MCF 10A (cell line): ENCODE results near the gene EIF2S1. TPM values are rescaled to one million over a fixed set of nuclear protein-coding genes. Genes with fewer than 3 reads are reported as not detected.

Source experiments
- BruUV-seq: library from RNA; stranded (reverse); fragments of 400-500 nt; replicated peaks from 2 replicates; lab custom pipeline; 2021; lab: Mats Ljungman, UMichigan
- CTCF ChIA-PET: fragments of 300-600 bp; sonication (Branson Sonifier 250); formaldehyde crosslinking; extraction: SDS; loops from one replicate; lab custom pipeline; 2021; ENCODE audit warnings: antibody characterized with exemption, inconsistent platforms; lab: Yijun Ruan, JAX
- POLR2A ChIA-PET: fragments of 300-600, 350-650 bp; sonication (Branson Sonifier 250); formaldehyde crosslinking; extraction: SDS; loops from one replicate; lab custom pipeline; 2020; ENCODE audit warnings: antibody characterized with exemption, inconsistent platforms; lab: Yijun Ruan, JAX
- DNase-seq: peaks from one replicate; pipeline ENCODE4 v3.0.0-alpha.2; 2018; ENCODE audit not compliant: unreplicated experiment
- H3K27ac Mint-ChIP-seq: one replicate; pipeline ENCODE4 v1.8.0; 2022; ENCODE audit warnings: mild to moderate bottlenecking, low read depth, mixed read lengths; ENCODE audit not compliant: unreplicated experiment
- H3K27me3 Mint-ChIP-seq: one replicate; pipeline ENCODE4 v1.8.0; 2022; ENCODE audit warnings: mixed read lengths; ENCODE audit not compliant: insufficient read depth, unreplicated experiment
- H3K36me3 Mint-ChIP-seq: one replicate; pipeline ENCODE4 v1.8.0; 2022; ENCODE audit warnings: mild to moderate bottlenecking, moderate library complexity, mixed read lengths; ENCODE audit not compliant: insufficient read depth, unreplicated experiment
- H3K4me1 Mint-ChIP-seq: one replicate; pipeline ENCODE4 v1.8.0; 2022; ENCODE audit warnings: mixed read lengths; ENCODE audit not compliant: insufficient read depth, unreplicated experiment
- H3K4me3 Mint-ChIP-seq: one replicate; pipeline ENCODE4 v1.8.0; 2022; ENCODE audit warnings: mild to moderate bottlenecking, moderate library complexity, mixed read lengths; ENCODE audit not compliant: unreplicated experiment
- H3K9me3 Mint-ChIP-seq: one replicate; pipeline ENCODE4 v1.8.0; 2022; ENCODE audit warnings: mixed read lengths; ENCODE audit not compliant: unreplicated experiment
- intact Hi-C: fragments of 100-400 bp; cut with micrococcal nuclease; formaldehyde crosslinking; loops from 2 replicates; pipeline ENCODE4 v1.14.1; 2022
- total RNA-seq: library from RNA; stranded (reverse); gene quantifications from 2 replicates; pipeline ENCODE4 v1.2.3, GENCODE V29; 2022
- TF ChIP-seq, protein P1 (sequence below): fragments of 200-600 bp; IDR thresholded peaks from one replicate; pipeline ENCODE4 v1.8.0; 2022; ENCODE audit warnings: antibody characterized with exemption, mild to moderate bottlenecking; ENCODE audit not compliant: unreplicated experiment

EIF2S1 gene
- total RNA-seq, 1 experiment from 2014 or later: 338 TPM

DNA sequence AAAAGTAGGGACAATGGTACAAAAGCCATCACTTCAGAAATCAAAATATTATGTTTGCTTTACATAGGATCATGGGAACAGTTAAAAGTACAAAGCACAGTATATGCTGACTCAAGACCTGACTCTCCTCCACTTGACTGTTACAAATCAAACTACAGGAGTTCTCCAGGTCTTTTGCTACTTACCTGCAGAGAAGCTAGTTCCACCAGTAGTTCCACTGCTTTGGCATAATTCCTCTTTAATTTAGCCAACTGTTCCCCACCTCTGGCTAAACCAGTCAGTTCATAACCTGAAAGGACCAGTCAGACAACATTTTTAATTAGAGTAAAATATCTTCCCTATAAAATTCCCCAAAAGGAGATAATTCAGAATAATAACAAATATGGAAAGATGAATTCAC, 14.5 kb upstream of the EIF2S1 start:
- no TSS peak for BruUV-seq
- Mint-ChIP-seq H3K27ac (no peak overlapping the region), H3K9me3 (no peaks in the 10 kb centered on the region), H3K36me3 (peaks cover 85% of the 10 kb centered on the region), H3K4me3 (no peak overlapping the region), H3K27me3 (no peaks in the 10 kb centered on the region), H3K4me1 (peaks cover 17% of the 10 kb centered on the region)
- no peak for DNase-seq
- intact Hi-C loops: no loop called here
- TF ChIP-seq, protein P1, sequence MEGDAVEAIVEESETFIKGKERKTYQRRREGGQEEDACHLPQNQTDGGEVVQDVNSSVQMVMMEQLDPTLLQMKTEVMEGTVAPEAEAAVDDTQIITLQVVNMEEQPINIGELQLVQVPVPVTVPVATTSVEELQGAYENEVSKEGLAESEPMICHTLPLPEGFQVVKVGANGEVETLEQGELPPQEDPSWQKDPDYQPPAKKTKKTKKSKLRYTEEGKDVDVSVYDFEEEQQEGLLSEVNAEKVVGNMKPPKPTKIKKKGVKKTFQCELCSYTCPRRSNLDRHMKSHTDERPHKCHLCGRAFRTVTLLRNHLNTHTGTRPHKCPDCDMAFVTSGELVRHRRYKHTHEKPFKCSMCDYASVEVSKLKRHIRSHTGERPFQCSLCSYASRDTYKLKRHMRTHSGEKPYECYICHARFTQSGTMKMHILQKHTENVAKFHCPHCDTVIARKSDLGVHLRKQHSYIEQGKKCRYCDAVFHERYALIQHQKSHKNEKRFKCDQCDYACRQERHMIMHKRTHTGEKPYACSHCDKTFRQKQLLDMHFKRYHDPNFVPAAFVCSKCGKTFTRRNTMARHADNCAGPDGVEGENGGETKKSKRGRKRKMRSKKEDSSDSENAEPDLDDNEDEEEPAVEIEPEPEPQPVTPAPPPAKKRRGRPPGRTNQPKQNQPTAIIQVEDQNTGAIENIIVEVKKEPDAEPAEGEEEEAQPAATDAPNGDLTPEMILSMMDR: no peak
- ChIA-PET POLR2A (interaction anchor here (1.5 kb wide), 1 partner anchor 14 kb away, joined by 9 read pairs; the partner anchor contains the start of gene ATP6V1D), CTCF (interaction anchor here (0.7 to 1.6 kb wide), 3 partner anchors 11 to 14 kb away, joined by 3 to 4 read pairs (median 3); partner anchors contain the start of gene ATP6V1D)

DNA sequence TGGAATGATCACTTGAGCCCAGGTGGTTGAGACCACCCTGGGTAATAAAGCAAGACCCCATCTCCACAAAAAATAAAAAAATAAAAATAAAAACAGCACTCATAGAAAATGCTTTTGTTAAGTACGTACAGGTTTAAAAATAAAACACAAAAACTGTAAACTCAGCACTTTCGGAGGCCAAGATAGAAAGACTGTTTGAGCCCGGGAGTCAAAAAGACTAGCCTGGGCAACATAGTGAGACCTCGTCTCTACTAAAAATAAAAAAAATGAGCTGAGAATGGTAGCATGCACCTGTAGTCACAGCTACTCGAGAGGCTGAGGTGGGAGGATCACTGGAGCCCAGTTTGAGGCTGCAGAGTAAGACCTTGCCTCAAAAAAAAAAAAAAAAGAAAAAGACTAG, 8.1 kb upstream of the EIF2S1 start:
- peak overlapping the region; percentile 63 for H3K27ac Mint-ChIP-seq
- CTCF ChIA-PET: interaction anchor here (0.7 to 2.2 kb wide), 2 partner anchors 8 to 1751 kb away, joined by 4 to 8 read pairs; partner anchors contain the start of genes ATP6V1D and EIF2S1
- no peak overlapping the region for H3K4me3 Mint-ChIP-seq

DNA sequence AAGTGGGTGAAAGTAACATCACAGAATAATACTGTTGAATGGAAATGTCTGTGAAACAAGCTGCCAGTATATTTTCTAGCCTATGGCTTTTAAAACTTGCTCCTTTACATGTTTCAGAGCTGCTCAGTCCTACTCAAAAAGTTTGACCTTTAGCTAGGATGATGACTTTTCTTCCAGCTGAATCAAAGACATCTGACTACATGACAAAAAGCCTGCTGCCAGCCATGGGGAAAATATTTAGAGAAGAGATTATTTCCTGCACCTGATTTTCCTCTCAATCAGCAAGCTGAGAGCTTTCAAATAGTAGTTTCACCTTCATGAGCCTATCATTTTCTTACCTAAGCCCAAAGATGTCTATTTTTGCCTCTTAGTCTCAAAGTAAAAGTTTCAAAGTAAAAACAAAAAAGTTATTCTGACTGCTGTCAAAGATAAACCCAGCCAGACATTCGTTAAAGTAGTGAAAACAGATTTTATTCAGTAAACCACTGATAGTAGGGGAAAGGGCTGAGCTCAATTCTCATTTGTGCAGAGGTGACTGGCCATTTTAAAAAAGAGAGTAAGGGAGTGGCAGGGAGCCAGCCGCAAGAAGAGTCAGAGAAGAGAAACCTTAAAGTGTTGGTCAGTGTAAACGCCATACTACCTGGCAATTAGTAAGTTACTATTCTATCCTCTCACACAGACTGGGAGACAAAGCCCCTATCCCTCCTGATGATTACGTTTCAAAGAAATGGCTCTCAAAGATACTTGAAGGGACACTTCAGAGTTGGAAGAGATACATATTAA, 2.8 kb upstream of the EIF2S1 start:
- CTCF ChIA-PET: interaction anchor here (0.5 to 1.6 kb wide), 4 partner anchors 11 to 351 kb away, joined by 3 to 4 read pairs (median 3); no protein-coding TSS in a partner anchor
- no peak for DNase-seq
- Mint-ChIP-seq H3K27ac (peak overlapping the region; percentile 99), H3K4me1 (peaks cover 35% of the 10 kb centered on the region), H3K4me3 (peak overlapping the region; percentile 90), H3K9me3 (no peaks in the 10 kb centered on the region), H3K27me3 (no peaks in the 10 kb centered on the region), H3K36me3 (peaks cover 40% of the 10 kb centered on the region)
- TF ChIP-seq, protein P1: no peak
- intact Hi-C loops: no loop called here
- BruUV-seq: no TSS peak
- POLR2A ChIA-PET: interaction anchor here (0.5 to 4.1 kb wide), 8 partner anchors 8 to 850 kb away, joined by 3 to 46 read pairs (median 6); partner anchors contain the start of genes GPHN and PLEK2

More for the DNA sequence above, 8.1 kb upstream of the EIF2S1 start:
- H3K27me3 Mint-ChIP-seq: no peaks in the 10 kb centered on the region
- peaks cover 16% of the 10 kb centered on the region for H3K4me1 Mint-ChIP-seq
- H3K36me3 Mint-ChIP-seq: peaks cover 71% of the 10 kb centered on the region
- intact Hi-C loops: no loop called here
- POLR2A ChIA-PET: interaction anchor here (1.4 to 1.8 kb wide), 2 partner anchors 8 to 40 kb away, joined by 3 to 7 read pairs; partner anchors contain the start of genes ATP6V1D and EIF2S1
- TF ChIP-seq, protein P1: no peak
- BruUV-seq: no TSS peak
- H3K9me3 Mint-ChIP-seq: no peaks in the 10 kb centered on the region
- no peak for DNase-seq

DNA sequence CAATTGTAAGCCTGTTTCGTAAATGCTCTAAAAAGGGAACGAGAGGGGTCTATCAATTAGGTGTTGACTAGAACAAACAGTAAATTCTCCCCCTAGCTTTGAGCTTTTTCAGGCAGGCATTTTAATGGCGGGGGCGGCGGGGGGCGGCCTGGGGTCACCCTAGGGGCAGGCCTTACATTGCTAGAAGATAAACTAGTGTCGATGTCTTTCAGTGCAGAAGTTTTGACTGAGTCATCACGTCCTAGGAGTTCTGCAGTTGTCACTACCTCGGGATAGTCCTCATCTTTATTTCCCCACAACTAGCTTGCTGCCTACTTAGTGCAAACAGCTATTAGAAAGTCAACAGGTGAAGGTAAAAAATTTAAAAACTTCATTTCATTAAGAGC, 2.2 kb upstream of the EIF2S1 start:
- intact Hi-C loops: no loop called here
- TF ChIP-seq, protein P1: no peak
- Mint-ChIP-seq H3K27ac (peak overlapping the region; percentile 99), H3K4me1 (peaks cover 41% of the 10 kb centered on the region), H3K27me3 (no peaks in the 10 kb centered on the region), H3K36me3 (peaks cover 42% of the 10 kb centered on the region), H3K4me3 (peak overlapping the region; percentile 90), H3K9me3 (no peaks in the 10 kb centered on the region)
- BruUV-seq: no TSS peak
- CTCF ChIA-PET: interaction anchor here (0.5 to 1.0 kb wide), 2 partner anchors 12 to 17 kb away, joined by 3 read pairs; no protein-coding TSS in a partner anchor
- DNase-seq: peak; percentile 9
- POLR2A ChIA-PET: interaction anchor here (0.5 to 4.1 kb wide), 6 partner anchors 14 to 850 kb away, joined by 3 to 46 read pairs (median 5); partner anchors contain the start of genes GPHN and PLEK2
